A673 (cell line): ENCODE measurements around the gene TMEM54. TPM values are rescaled to one million over a fixed set of nuclear protein-coding genes. Genes with fewer than 3 reads are reported as not detected.

Experiments used
- BruUV-seq: library from RNA; stranded (reverse); fragments of 400-500 nt; replicated peaks from 2 replicates; lab custom pipeline; 2021; lab: Mats Ljungman, UMichigan
- CTCF ChIA-PET: fragments of 300-600 bp; sonication (Branson Sonifier 250); formaldehyde crosslinking; loops from one replicate; lab custom pipeline; 2022; ENCODE audit warnings: antibody characterized with exemption; lab: Charles Lee
- POLR2A ChIA-PET: fragments of 300-600 bp; sonication (Branson Sonifier 250); formaldehyde crosslinking; loops from one replicate; lab custom pipeline; 2022; ENCODE audit warnings: antibody characterized with exemption; ENCODE audit not compliant: low non-redundant PET; lab: Charles Lee
- DNase-seq: peaks from one replicate; pipeline ENCODE4 v3.0.0-alpha.2; 2015; ENCODE audit warnings: low spot score
- H3K27ac ChIP-seq: fragments of 200-600 bp; sonication (generic); 2 replicates; pipeline ENCODE4 v1.5.1; 2016; ENCODE audit warnings: mixed run types, low read depth, mild to moderate bottlenecking, mixed read lengths, antibody characterized with exemption, low read length; ENCODE audit not compliant: poor library complexity, severe bottlenecking
- H3K27me3 ChIP-seq: fragments of 200-600 bp; sonication (generic); replicated peaks from 2 replicates; pipeline ENCODE4 v1.6.1; 2017; ENCODE audit warnings: mixed run types, low read depth, mild to moderate bottlenecking, mixed read lengths, antibody characterized with exemption, low read length; ENCODE audit not compliant: insufficient read depth, poor library complexity
- H3K36me3 ChIP-seq: fragments of 200-600 bp; sonication (generic); 2 replicates; pipeline ENCODE4 v1.6.1; 2016; ENCODE audit warnings: mixed run types, mild to moderate bottlenecking, mixed read lengths, antibody characterized with exemption, low read length; ENCODE audit not compliant: insufficient read depth, poor library complexity, severe bottlenecking
- H3K4me1 ChIP-seq: fragments of 200-600 bp; sonication (generic); 2 replicates; pipeline ENCODE4 v1.6.1; 2017; ENCODE audit warnings: mixed run types, mild to moderate bottlenecking, mixed read lengths, antibody characterized with exemption, low read length; ENCODE audit not compliant: insufficient read depth, poor library complexity, severe bottlenecking
- H3K4me3 ChIP-seq: fragments of 200-600 bp; sonication (generic); 2 replicates; pipeline ENCODE4 v1.5.1; 2016; ENCODE audit warnings: low read depth, mixed run types, mild to moderate bottlenecking, mixed read lengths, low read length; ENCODE audit not compliant: poor library complexity, severe bottlenecking
- H3K9me3 ChIP-seq: fragments of 200-600 bp; sonication (generic); 2 replicates; pipeline ENCODE4 v1.6.1; 2016; ENCODE audit warnings: mixed run types, low read depth, mild to moderate bottlenecking, mixed read lengths, antibody characterized with exemption, low read length; ENCODE audit not compliant: poor library complexity, severe bottlenecking
- CTCF ChIP-seq: fragments of 300-800, 200-600 bp; sonication (generic); conservative IDR thresholded peaks from 2 replicates; pipeline ENCODE4 v1.5.1; 2017; ENCODE audit warnings: low read depth, mild to moderate bottlenecking, antibody characterized with exemption, low read length, moderate library complexity, mixed read lengths
- EZH2 ChIP-seq: fragments of 200-600 bp; sonication (generic); IDR thresholded peaks from 2 replicates; pipeline ENCODE4 v1.6.1; 2017; ENCODE audit warnings: borderline replicate concordance, low read depth, mild to moderate bottlenecking, mixed read lengths, antibody characterized with exemption, low read length; ENCODE audit not compliant: poor library complexity, severe bottlenecking
- intact Hi-C: fragments of 100-400 bp; cut with micrococcal nuclease; formaldehyde crosslinking; loops from one replicate; pipeline ENCODE4 v1.10.0; 2022; ENCODE audit not compliant: unreplicated experiment
- total RNA-seq: library from RNA; stranded (reverse); gene quantifications from 2 replicates; pipeline ENCODE4 v1.2.3, GENCODE V29; 2021

Gene TMEM54
- total RNA-seq, 1 experiment from 2014 or later, result 3.2 TPM

- no peaks in the 10 kb centered on the region for H3K27me3 ChIP-seq
- TF ChIP-seq CTCF (no peak), EZH2 (no peak)
- DNase-seq, result no peak
- H3K27ac ChIP-seq, result no peak overlapping the region
- no TSS peak for BruUV-seq
- ChIA-PET CTCF (interaction anchor here (0.5 to 1.0 kb wide), 3 partner anchors 14 to 51 kb away, joined by 3 to 4 read pairs (median 3); no protein-coding TSS in a partner anchor), POLR2A (no interaction called here)
- intact Hi-C loops, result loop anchor here (10.0 kb wide), 1 partner anchor 364 kb away; no protein-coding TSS in a partner anchor
- peaks cover 4% of the 10 kb centered on the region for H3K4me1 ChIP-seq
- no peaks in the 10 kb centered on the region for H3K36me3 ChIP-seq
- no peak overlapping the region for H3K4me3 ChIP-seq
- H3K9me3 ChIP-seq, result no peaks in the 10 kb centered on the region
Measured at GRCh38 chr1:32878637-32879041, 22.6 kb downstream of the TMEM54 start.

GRCh38 chr1:32878183-32878582 is 23.0 kb downstream of the TMEM54 start:
- DNase-seq, result no peak

GRCh38 chr1:32877211-32878110 is 23.7 kb downstream of the TMEM54 start:
- ChIA-PET CTCF (interaction anchor here (0.5 to 2.8 kb wide), 5 partner anchors 16 to 240 kb away, joined by 3 to 13 read pairs (median 4); no protein-coding TSS in a partner anchor), POLR2A (no interaction called here)
- DNase-seq, result no peak
- TF ChIP-seq CTCF, result no peak
- no peak for TF ChIP-seq EZH2
- Histone ChIP-seq H3K27me3 (no peaks in the 10 kb centered on the region), H3K27ac (no peak overlapping the region), H3K4me3 (no peak overlapping the region), H3K9me3 (no peaks in the 10 kb centered on the region), H3K36me3 (no peaks in the 10 kb centered on the region), H3K4me1 (peaks cover 4% of the 10 kb centered on the region)
- intact Hi-C loops, result loop anchor here (10.0 kb wide), 1 partner anchor 363 kb away; no protein-coding TSS in a partner anchor
- no TSS peak for BruUV-seq

More at GRCh38 chr1:32878183-32878582, 23.0 kb downstream of the TMEM54 start:
- no TSS peak for BruUV-seq
- intact Hi-C loops, result loop anchor here (10.0 kb wide), 1 partner anchor 363 kb away; no protein-coding TSS in a partner anchor
- TF ChIP-seq EZH2 (no peak), CTCF (no peak)
- Histone ChIP-seq H3K27ac (no peak overlapping the region), H3K9me3 (no peaks in the 10 kb centered on the region), H3K36me3 (no peaks in the 10 kb centered on the region), H3K4me3 (no peak overlapping the region), H3K27me3 (no peaks in the 10 kb centered on the region), H3K4me1 (peaks cover 4% of the 10 kb centered on the region)
- ChIA-PET POLR2A (no interaction called here), CTCF (interaction anchor here (0.7 to 1.0 kb wide), 2 partner anchors 15 to 49 kb away, joined by 3 to 4 read pairs; no protein-coding TSS in a partner anchor)
